ENCODE data around the gene SESN1.
A peak's percentile ranks its signal among the peaks of the same experiment; 100 is the strongest.
"Not testable (repeated sequence)": the region's sequence is repeated elsewhere in the genome, so short reads cannot be mapped to it uniquely, and the experiment has no call there.

SESN1 gene

GRCh38 chr6:109095036-109095834 lies 589 bp upstream of the SESN1 start, which contains the start of gene CEP57L1:
Gene CEP57L1 (plus strand): TSS chr6:109095507. CDS start chr6:109145222, 49,715 bp downstream.
- peak; percentile 93 for DNase-seq (ENCODE audit: low read depth in 2 of 2)

DNA sequence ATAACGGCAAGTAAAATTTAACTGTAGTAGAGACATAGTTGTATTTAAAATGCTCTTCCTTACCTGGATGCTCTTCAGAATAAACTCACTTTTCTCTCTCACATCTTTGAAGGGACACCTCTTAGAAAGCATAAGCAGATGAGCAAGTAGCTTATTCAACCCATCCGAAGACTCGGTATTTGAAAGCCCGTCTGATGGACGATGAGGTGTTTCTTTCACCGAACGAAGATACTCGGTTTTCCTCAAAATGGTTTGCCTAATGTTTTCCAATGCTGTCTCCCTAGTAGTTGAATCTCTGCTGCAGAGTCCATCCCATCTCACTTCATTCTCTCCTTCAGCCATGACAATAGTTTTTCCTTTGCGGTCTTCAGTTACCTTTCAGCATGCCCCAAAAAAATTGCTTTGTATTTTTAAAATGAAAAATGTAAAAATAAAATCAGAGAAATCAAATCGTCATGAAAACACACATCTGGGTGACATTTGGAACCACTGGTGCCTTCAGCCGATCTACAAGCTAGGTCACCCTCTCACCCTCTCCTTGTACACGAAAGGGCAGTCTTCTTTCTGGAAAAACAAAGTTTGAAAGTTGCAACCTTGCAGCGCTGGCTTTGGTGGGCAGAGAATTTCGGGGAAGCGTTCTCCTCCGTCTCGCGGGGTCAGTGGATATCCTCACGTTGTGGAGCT lies 772 bp downstream of the SESN1 start:
- no peak for DNase-seq (ENCODE audit: low read depth in 2 of 2)

DNA sequence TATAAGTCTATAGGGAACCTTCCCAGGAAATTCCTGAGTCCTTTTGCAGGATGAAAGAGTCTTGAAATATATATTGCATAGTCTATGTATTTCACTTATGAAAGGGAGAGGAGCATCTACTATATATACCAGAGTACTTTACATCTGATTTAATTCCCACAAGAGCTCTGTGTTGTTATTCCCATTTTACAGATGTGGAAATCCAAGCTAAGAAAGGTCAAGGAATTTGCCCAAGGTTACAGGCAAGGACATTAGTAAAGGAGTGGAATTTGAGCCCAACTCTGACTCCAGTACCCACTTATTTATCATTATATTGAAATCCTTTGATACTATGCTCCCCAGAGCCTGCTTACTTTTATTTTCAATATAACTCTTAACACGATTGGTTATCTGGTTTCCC lies 2.6 kb downstream of the SESN1 start:
- DNase-seq (ENCODE audit: low read depth in 2 of 2), result no peak

DNA sequence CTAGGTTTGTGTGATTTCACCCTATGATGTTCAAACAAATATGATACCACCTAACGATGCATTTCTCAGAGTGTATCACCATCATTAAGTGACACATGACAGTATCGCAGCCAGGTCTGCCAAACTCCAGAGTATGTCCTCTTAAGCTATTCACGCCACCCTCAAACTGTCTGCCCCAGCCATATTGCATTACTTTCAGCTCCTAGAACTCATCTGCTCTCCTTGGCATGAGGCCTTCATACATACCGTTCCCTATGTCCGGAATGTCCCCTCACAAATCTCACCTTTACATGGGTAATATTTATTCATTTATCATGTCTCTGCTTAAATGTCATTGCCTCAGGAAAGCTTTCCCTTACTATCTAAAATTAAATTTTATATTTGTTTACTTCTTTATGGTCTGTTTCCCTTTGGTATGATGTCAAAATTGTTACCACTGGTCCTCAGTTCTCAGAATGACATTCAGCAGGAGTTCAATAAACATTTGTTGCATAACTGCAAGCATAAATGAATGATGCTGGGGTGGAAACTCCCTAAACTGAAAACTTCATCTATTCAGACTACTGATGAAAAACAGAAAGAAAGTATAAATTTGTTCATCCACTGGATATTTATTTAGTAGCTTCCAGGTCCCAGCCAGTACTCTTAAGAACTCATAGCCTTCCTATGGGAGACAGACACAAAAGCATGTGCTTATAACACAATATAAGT lies 3.2 kb downstream of the SESN1 start:
- no peak for DNase-seq (ENCODE audit: low read depth in 2 of 2)

- DNase-seq (ENCODE audit: low read depth in 2 of 2), result no peak
Measured at GRCh38 chr6:109088995-109089394, 5.7 kb downstream of the SESN1 start.

DNA sequence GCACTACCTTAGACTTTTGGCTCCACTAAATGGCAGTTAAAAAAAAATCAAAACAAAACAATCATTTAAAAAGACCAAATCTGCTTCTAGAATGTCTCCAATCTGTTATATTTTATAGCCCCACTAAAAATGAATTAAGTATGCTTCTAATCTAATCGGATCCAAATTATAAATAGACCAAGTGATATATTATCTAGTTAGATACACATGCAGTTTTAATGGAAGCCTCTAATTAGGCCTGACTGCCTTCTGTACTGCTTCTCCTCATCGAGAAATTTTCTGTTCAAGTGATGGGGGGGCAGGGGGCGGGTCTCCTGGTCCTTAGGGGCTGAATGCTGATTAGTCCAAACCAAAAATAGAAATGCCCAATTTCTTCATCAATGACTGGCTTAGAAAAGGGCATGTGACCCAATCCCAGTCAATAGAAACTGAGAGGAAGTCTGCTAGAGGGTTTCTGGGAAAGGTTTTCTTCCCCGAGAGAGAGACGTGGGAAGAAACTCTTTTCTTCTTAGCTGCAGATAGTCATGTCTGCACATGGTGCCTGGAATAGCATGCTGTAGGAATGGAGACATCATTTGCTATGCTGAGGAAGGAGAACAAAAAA lies 6.9 kb downstream of the SESN1 start:
- DNase-seq (ENCODE audit: low read depth in 2 of 2), result no peak

DNA sequence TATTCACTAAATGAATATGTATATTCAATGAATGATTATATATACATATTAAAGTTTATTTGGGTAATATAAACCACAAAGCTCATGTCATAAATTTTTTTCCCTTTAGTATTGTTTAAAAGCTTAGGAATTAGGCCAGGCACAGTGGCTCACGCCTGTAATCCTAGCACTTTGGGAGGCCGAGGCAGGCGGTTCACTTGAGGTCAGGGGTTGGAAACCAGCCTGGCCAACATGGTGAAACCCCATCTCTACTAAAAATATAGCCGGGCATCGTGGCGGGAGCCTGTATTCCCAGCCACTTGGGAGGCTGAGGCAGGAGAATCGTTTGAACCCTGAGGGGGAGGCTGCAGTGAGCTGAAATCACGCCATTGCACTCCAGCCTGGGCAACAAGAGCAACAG lies 10.5 kb downstream of the SESN1 start:
- DNase-seq (ENCODE audit: low read depth in 2 of 2), result not testable (repeated sequence)

DNA sequence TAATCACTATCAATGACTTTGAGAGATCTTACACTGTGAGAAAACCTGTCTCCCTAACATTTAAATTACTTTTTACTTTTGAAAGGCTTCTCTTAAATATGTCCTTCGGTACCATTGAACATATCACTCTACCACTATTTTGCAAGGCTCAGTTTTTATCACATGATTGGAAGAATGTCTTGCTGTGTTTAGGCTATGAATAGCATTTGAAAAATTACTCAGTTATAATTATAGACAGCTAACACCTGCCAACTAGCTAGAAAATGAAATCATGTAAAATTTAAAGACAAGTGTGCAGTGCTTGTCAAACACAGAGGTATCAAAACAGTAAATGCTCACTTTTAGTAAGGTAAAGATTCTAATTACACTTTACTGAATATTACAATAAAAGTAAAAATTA lies 11.0 kb downstream of the SESN1 start:
- no peak for DNase-seq (ENCODE audit: low read depth in 2 of 2)

DNA sequence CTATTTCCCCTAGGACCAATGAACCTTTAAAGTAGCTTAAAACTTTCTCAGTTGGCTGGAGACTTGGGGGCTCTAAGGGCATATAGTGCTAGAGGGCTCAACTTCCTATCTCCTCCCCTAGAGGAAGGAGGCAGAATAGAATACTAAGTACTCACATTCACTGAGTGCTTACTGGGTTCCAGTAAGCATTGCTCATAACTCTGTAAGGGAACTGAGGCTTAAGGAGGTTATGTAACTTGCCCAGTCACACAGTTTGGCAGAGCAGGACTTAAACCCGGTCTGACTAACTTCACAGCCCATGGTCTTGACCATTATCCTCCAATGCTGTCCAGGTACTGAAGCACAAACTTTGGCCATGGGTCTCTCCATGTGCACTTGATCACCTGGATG lies 12.5 kb downstream of the SESN1 start:
- no peak for DNase-seq (ENCODE audit: low read depth in 2 of 2)

DNA sequence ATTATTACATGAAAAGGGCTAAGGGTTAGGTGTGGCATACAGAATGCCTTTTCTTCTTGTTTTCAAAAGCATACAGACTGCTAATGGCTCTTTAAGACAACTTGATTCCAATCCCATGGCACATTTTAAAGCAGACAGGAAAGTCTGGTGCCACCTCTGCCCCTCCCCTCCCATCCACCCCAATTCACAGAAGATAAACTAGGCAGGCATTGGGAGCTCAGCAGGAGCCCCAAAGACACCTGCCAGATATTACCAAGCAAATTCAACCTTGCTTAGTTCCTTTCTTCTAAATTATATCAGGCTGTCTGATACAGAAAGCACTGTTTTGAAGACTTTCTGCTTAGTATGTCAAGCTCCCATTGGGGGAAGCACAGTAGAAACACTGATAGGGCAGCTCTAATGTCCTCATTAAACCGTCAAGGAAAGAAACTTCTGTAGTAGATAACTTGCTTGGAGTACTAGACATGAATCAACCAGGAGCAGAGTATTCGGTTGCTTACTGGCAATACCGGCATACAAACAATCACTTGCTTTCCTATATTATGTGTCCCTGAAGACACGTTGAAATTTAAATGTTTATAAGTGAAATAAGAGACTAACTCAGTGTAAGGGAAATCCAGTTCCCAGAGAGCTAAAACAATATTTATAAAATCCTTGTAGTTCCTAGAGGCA lies 13.0 kb downstream of the SESN1 start:
- DNase-seq (ENCODE audit: low read depth in 2 of 2), result no peak

DNA sequence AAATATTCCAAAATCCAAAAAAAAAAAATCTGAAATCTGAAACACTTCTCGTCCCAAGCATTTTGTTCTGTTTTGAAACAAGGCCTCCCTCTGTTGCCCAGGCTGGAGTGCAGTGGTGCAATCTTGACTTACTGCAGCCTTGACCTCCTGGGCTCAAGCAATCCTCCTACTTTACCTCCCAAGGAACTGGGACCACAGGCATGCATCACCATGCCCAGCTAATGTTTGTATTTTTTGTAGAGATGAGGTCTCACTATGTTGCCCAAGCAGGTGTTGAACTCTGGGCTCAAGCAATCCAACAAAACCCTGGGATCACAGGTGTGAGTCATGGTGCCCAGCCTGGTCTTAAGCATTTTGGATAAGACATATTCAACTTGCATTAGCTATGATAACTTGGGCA lies 13.6 kb downstream of the SESN1 start:
- DNase-seq (ENCODE audit: low read depth in 2 of 2), result no peak

DNA sequence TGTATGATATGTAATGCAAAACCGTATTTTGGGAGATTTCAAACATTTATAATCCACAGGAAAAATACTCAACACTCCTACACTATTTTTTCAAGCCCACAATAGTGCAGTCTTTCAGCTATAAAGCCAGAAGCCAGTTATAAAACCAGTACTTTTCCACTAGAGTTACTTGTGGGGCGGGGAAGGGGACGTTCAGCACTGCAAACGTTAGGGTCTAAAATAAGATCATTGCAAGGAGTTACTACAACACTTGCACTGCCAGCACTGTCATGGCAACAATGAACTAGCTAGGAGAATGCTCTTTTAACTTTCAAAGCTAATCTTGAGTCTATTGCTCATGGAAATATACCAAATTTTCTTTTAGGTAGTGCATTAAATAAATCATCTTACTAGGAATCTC lies 14.7 kb downstream of the SESN1 start:
- no peak for DNase-seq (ENCODE audit: low read depth in 2 of 2)

DNA sequence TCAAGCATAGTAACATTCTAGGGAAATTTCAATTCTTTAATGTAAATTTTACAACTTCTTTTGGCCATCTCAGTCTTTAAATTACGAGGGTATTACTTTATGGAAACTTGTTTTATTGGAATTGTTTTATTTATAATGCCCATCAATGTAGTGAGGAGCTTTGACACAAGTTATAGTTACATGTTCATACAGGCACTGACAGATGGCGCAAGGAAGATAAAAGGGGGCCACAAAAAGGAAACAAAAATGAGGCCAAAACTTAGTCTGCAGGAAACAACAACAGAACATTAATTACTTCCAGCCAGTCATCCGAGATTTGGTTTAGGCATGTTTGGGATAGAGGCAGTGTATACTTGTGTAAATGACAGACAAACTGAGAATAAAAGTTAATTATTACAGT lies 18.3 kb downstream of the SESN1 start:
- DNase-seq (ENCODE audit: low read depth in 2 of 2), result no peak

DNA sequence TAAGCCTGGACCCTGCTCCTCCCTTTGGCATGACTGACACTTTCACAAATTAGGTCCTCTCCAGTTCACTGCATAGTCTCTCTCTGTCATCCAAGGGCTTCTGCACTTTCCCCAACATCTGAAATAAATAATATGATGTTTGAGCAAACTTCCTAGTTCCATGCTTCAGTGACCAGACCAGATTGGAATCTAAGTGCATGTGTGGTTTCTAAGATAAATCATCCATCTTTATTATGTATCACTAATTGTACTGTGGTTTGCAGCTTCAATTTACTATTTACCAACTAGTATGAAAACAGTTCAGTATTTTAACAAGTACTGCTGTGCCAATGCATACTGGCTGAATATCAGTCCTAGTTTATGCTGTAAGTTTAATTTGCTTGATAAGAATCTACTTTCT lies 18.7 kb downstream of the SESN1 start:
- DNase-seq (ENCODE audit: low read depth in 2 of 2), result no peak

DNA sequence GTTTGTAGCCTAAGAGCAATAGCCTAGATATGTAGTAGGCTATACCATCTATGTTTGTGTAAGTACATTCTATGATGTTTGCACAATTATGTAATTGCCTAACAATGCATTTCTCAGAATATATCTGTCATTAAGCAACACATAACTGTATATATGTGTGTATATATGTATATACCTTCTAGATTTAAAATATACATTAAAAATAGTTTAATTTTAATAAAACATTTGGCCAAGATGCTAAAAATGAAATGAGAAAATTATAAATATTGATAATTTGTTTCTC lies 20.6 kb downstream of the SESN1 start:
- DNase-seq (ENCODE audit: low read depth in 2 of 2), result no peak

DNA sequence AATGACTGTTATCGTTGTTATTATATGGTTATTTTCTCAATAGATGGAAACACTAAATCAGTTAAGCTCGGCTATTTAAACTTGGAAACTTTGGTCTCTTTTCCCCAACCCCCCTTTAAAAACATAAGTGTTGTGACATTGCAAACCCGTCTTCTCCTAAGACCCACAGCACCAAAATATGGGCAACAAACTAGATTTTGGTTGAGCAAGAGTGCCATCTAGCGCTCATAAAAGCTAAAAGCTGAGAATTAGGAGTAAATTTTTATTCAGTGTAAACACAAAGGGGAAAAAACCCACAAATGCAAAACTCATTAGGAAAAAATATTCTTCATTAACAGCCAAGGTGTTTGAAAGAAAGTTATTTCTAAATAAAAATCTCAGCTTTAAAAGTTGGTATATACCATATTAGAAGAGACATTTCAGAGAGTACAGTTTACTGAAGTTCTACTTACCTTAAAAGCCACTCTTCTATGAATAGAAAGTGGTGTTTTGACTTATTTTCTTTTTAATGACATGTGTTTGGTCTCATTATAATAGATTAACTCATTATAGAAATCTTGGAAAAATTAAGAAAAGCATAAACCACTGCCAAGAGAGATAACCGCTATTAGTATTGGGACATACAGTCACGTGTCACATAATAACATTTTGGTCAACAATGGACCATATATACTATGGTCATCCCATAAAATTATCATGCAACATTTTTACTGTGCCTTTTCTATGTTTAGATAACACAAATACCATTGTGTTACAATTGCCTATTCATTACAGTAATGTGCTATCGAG lies 21.1 kb downstream of the SESN1 start:
- DNase-seq (ENCODE audit: low read depth in 2 of 2), result no peak

- DNase-seq (ENCODE audit: low read depth in 2 of 2), result no peak
Measured at GRCh38 chr6:109071125-109071917, 23.3 kb downstream of the SESN1 start.

DNA sequence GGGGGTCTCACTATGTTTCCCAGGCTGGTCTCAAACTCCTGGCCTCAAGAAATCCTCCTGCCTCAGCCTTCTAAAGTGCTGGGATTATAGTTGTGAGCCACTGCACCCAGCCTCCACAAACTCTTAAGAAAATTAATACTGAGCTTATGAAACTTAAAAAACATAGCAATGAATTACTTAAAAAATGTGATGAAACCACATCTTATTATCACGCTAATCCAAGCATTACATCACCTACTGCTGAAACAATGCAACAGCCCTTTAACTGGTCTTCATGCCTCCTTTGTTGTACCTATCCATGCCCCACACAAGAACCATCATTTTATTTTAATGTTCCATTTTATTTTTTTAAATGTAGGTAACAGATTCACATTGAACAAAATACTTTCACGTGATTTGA lies 24.9 kb downstream of the SESN1 start:
- no peak for DNase-seq (ENCODE audit: low read depth in 2 of 2)

DNA sequence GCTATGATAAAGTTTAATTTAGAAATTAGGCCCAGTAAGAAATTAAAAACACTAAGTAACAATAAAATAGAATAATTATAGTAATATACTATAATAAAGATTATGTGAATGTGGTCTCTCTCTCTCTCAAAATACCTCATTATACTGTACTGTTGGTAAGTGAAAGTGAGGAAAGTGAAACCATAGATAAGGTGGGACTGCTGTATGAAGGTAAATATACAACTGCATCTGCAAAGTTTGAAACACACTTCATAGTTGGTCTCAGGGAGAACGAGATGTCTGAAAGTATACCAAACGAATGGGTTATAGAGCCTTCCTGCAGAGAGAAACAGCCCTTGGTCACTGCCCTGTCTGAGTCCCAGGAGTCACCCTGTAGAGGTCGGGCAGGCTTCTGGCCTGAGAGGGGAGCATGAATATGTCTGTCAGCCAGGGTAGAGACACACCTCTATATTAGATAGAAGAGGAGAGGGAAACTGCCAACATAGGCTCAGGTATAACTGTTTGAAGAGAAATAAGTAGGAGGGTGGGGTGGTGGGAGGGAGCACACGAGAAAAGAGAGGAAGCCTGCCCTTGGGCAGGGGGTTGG lies 31.8 kb downstream of the SESN1 start:
- no peak for DNase-seq (ENCODE audit: low read depth in 2 of 2)

DNA sequence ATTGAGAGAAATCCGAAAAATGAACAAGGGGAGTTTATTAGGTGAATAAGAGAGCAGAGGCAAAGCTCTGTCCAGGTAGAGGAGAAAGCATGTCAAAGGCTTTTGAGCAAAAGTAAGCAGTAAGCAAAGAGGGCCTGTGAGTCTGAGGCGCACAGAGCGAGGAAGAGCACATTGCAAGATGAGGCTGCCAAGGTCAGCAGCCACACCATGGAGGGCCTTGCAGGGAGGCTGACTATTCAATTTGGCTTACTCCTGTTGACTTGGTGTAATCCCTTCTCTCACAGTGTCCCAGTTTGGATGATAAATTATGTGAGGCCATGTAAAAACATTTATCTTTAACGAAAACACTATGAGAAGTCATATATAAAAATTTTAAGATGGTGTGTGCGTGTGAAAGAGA lies 32.4 kb downstream of the SESN1 start:
- DNase-seq (ENCODE audit: low read depth in 2 of 2), result no peak
